NCI-H2171 treated with DMSO at 0.1 percent for 48 hours (cell line): Measurements from ENCODE around the gene FGF19.

ENCODE experiments used
- DNase-seq: peaks from one replicate; lab custom pipeline; 2025; lab: John Stamatoyannopoulos, UW

Gene FGF19

DNA sequence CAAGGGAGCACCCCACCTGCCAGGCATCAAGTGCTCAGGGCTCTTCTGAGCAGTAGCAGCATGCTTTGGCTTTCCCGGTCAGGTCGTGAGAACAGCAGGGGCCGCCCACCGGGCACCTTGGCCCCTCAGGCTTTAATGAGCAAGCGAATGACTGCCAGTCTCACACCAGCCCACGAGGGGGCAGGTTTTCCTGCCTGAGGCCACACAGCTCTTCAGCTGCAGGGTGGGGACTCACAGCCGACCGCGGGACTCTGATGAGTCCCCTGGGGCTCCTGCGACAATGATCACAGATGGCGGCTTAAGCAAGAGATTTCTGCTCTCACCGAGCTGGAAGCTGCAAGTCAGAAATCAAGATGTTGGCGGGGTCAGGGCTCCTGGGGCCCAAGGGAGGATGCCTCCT lies 14.3 kb upstream of the FGF19 start:
- DNase-seq = peak; percentile 91

DNA sequence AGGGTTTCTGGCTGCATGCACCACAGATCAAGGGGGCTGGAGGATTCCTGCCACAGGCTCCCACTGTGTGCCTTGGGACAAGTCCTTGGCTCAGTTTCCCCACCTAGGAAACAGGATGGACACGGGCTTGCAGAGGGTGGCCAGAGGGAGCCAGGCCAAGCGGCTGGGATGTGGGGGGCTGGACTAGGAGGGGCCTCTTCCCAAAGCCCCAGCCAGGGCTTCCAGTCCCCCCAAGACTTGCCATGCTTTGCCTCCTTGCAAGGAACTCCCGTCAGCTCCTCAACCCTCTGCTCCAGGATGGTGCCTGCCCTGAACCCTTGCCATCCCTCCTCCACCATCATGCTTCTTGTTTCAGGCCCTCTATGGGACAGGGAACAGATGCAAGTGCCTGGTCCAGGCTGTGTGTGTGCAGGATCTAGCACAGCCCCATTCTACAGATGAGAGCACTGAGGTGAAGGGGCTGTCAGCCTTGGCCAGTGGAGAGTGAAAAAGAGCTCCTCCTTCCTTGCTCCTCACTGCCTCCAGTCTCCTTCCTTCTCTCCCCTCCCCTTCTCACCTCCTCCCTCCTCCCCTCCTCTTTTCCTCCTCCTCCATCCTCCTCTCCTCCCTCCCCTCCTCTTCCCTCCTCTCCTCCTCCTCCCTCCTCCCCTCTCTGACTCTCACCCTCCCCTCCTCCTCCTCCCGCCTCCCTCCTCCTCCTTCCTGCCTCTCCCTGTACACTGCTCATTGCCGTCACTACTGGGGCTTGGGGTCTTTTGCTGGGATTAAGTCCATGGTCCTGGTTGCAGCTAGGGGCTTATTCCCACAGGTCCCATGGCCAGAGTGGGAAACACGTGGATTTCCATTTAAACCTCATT lies 13.3 kb upstream of the FGF19 start:
- no peak for DNase-seq

DNA sequence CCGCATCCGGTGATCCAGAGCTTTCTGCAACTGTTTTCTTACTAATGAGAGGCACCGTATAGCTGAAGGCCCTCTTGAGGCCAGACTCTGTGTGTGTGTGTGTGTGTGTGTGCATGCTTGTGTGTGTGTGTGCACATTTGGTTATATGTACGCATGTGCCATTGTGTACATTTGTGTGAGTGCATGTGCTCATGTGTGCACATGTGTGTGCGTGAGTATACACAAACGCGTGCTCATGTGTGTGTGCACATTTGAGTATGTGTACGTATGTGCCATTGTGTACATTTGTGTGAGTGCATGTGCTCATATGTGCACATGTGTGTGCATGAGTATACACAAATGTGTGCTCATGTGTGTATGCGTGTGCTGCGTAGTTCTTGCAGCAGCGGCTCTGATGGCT lies 12.3 kb upstream of the FGF19 start:
- DNase-seq = no peak

DNA sequence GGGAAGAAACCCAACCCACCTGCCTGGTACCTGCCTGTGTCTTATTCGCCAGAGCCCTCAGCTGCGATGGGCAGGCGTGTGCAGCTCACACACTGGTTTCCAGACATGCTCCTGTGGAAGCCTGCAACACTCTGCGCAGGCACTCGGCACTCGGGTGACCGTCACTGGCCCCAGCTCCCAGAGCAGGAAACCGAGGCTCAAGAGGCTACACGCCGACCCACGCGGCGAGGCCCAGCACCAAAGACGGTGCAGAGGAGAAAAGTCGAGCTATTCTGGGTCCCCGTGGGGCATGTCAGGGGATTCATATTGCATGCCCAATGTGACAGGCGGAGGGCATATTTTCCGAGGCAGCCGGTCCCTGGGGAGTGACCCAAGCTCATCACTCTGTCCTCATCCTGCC lies 11.6 kb upstream of the FGF19 start:
- no peak for DNase-seq

DNA sequence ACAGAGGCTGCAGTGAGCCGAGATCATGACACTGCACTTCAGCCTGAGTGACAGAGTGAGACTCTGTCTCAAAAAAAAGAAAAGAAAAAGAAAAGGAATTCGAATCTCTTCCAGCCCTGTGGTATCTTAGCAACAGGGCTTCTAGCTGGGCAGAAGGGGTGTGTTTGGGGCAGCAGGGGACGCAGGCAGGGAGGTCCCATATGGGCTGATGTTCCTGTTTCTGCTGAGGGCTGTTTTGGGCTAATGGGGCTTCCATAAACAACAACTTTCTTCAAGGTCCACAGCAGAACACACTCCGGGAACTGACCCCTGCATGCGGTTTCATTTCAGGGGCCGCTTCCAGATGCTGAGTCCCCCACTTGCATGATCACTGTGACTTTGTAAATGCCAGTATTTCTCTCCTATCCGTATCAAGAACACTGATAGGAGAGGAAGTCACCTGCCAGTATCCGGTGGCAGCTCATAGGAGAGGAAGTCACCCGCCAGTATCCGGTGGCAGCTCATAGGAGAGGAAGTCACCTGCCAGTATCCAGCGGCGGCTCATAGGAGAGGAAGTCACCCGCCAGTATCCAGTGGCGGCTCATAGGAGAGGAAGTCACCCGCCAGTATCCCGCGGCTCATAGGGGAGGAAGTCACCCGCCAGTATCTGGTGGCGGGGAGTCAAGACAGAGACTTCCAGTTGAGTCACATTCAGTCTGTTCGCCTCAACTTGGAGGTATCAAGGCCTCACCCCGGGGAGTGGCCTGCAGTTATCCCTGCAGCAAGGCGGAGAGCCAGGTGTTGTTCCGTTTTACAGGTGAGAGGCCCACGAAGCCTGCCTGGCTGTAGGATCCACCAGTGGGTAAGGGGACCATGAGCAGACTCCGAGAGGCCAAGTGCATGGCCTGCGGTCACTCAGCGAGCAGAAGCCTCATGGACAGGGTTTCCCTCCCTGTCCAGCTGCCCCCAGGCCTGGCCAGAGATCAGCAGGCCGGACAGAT lies 8.3 kb upstream of the FGF19 start:
- no peak for DNase-seq

DNA sequence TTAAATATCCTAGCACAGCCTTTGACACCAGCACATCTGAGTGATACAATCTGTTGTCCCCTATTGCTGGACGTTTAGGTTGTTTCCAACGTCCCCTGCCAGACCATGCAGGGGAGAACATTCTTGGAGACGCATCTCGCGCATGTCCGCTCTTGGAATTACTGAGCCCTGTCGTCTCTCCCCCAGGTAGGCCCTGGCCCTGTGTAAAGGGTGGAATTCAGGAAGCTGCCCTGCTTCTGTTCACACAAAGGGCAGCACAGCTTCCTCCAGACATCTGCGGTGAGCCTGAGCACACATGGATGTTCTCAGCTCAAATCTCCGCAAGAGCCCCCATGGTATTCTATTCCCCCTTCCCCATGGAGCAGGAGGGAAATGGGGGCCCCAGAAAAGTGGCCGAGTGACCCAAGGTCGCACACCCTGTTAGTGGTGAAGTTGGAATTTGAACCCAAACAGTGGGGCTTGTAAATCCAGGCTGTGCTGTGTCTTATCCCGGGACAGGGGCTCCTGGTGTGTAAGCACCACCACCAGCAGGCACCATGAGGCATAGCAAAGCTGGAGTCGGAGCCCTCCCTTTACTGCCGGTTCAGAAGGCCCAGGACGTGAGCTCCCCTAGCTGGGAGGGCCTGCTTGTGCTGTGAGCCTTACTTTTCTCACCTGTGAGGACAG lies 5.0 kb upstream of the FGF19 start:
- no peak for DNase-seq

DNA sequence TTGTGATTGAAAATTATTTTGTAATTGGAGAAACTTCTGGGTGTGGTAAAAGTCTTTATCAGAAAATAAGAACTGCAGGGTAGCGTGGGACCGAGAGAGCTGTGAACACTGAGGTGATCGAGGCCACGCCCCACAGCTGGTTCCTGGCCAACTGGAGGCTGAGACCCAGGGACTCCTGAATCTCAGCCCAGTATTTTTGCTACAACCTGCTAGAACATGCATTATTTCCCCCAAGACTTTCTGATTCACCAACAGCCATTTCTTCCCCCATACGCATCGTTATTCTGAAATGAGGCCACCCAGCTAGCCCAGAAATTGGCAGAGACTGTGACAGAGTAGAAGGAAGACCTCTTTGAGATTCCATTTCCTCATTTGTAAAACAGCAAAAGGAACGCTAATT lies 3.4 kb upstream of the FGF19 start:
- DNase-seq = peak; percentile 44

DNA sequence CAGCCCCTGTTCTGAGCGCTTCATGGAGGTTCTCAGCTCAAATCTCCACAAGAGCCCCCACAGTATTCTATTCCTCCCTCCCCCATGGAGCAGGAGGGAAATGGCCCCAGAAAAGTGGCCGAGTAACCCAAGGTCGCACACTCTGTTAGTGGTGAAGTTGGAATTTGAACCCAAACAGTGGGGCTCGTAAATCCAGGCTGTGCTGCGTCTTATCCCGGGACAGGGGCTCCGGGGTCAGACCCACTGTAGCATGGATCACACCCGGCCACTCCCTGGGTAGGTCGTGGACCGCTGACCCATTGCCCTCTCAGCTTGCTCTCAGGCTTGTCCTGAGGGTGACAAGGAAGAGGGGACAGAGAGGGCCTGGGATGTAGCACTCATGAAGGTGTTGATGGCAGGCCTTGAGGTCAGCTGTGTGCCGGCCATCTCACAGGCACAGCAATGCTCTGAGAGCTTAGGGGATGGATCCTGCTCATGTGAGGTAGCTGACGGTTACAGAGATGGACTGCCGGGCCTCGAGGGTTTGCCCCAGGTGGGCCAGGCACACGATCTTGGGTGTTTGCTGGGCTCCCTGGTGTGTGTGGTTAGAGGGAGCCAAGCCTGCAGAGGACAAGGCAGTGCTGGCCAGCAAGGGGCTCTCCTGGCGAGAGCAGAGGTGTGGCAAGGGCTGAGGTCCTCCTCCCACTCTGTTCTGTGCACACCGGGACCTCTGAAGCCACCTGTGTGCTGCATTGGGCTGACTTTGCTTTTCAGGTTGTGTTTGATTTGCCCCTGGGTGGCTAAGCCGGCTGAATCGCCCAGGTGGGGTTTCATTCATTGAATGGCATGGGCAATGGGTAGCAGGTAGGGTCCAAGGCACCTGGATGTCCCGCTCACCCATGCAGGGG lies 2.3 kb upstream of the FGF19 start:
- DNase-seq = no peak

DNA sequence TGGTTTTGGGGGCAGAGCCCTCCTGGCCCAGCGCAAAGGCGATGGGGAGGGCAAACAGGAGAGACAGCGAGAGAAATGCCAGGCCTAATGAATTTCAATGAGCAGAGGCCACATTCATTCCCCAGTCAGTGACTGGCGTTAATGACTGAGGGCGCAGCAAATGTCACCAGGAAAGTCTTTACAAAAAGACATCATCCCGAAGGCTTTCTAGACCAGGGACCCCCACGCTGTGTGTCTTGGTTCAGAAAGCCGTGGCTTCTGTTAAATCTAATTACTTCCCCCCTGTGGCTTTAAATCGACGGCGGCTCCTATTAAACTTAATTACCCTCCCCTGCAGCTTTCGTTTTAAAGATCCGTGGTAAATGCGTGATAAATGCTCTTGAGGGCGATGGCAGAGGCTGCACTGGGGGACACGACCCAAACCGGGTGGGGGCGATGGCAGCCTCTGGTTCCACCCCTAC lies 1.6 kb upstream of the FGF19 start:
- DNase-seq = no peak

DNA sequence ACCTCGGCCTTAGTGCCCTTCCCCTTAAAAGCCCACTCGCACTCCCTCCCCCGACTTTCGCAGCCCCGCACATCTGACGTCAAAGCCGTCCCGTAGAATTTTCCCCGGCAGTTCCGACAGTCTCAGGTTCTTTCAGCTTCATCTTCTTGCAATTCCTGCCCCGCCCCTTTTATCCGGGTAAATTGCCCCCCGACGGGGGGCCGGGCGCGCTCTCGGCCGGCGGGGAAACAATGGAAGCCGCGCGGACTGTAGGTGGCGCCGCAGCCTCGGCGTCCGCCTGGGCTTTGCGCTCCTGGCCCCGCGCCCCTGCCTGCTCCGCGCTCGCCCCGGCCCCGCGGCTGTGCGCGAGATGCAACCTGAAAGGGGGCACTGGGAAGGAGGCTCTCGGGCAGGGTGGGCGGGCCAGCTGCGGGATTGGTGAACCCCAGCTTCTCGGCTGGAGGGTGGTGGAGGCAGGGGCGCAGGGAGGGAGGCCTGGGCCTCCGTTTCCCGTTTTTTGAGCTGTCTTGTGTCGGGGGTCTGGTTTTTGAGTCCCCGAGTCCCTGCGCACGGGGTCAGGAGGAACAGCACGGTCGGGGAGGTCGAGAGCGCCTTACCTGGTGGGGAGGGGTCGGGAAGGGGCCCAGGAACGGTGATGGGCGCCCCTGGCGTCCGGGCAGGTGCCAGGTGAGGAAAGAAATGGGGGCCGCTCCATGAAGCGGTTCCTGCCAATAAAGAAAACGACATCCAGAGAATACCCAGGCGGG lies 859 bp upstream of the FGF19 start:
- peak; percentile 58 for DNase-seq

DNA sequence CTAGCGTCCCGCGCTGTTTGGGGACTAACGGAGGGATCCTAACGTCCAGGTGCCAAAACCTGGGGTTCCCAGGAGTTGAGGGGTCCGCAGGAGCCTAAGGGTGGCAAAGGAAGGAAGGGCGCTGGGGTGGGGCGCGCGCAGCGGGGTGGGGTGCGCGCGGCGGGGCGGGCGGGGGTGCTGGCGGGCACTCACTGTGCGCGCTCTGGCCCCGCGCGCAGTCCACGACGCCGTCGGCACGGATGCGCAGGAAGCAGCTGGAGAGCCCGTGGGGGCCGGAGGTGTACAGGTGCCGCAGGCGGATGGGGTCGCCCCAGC lies 412 bp downstream of the FGF19 start:
- DNase-seq = no peak

DNA sequence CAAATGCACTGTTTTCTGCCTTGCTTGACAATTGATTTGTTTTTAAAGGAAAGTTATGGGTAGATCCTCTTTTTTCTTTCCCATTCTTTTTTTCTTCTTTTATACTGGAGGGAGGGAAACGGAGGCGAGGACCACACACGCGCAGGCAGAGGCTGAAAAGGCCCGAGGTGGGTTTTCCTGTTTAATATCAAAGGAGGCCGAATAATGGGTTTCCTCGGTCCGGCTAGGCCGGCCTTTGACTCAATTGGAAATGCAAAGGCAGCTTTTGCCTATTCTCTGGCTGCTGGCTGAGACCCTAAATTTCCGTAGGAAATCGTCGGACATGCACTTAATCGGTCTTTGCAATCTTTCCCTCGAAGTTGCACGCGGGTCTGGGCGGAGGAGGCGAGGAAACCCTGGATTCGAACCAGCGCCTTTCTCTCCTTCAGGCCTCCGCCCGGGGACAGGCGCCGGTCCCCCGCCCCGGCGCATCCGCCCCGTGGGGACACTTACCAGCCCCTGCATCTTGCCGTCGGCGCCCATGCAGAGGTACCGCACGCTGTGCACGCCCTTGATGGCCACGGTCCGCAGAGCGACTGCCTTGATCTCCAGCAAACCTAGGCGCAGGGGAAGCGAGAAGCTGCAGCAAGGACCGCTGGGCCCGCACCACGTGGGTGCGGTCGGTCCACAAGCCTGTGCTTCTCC lies 911 bp downstream of the FGF19 start:
- no peak for DNase-seq

DNA sequence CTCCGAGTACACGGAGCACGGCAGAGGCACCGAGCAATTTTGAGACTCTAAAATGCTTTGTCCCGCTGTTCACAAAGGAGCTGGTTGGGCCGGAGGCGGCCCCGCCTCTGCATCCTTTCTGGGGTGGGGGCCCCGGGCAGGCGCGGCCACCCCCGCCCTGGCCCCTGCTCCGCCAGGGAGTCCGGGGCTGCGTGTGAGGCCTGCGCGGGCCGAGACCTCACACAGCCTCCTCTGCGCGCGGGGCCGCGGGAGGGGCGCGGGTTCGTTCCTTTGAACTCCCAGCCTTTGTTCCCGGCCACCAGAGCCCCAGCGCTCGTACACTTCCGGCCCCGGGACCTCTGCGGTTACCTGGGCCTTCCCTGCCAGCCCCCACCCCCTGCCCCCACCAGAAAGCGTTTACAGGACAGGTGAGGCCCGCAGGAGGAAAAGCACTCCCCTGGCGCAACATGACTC lies 1.6 kb downstream of the FGF19 start:
- DNase-seq = no peak

DNA sequence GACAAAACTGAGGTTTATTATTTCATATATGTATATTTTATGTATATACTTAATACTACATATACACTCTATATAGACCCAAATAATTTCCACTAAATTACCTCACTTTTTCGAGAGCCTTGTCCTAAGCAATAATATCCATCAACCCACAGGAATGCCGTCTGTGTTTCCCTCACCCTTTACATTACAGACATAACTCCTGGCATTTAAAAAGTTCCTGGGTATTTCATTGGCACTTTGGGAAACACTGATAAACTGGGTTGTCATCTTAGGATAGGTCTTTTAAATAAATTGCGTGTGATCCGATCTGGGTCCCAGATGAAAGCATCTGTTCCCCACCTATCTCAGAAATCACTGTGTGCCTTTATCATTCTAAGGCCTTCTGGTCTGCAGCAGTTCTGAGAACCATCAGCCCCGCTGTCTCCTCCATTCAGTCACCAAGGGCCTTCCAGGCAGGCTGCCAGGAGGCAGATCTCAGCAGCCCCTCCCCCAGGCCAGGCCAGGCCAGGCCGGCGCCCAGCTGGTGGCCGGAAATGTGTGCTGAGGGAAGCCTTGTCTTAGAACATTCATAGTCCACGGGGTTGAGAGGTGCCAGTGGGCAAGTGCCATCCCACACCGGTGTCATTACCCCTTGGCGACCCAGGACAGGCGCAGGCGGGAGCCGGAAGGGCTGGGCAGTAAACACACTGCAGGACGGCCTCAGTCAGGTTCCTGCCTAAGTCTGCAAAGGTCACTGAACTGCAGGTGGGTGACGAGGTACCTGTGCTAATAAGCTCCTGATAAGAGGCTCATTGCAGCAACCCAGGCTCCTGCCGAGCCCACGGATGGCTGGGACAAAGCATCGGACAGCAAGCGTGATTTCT lies 3.3 kb downstream of the FGF19 start:
- peak; percentile 54 for DNase-seq

DNA sequence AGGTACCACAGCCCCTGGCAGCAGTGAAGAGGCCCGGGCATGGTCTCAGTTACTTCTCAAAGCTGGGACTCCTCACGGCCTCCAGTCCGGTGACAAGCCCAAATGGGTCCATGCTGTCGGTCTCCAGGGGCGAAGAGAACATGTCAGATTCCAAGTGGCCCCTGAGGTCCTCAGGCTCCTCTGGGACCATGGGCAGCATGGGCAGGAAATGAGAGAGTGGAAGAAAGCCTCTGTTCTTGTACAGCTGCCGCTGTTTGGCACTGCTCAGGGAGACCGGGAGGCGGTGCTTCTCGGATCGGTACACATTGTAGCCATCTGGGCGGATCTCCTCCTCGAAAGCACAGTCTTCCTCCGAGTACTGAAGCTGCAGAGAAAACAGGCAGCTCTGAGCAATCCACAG lies 4.6 kb downstream of the FGF19 start:
- DNase-seq = peak; percentile 88

DNA sequence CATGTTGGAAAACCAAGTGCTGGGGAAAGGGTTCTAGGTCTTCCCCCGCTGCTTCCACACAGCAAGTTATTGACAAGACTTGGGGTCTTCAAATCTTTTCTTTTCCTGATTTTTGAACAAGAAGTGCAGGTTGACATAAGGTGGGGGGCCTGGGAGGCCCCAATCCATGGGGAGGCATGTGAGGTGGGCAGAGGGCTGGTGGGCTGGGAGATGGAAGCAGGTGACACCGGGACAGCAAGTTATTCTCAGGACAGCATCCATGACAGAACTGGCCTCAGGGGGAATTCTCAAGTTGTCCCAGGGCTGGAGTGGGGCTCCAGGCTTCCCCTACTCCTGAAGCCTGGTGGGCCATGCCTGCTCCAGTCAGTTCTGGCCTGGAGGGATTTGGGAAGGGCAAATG lies 5.5 kb downstream of the FGF19 start:
- DNase-seq = no peak

DNA sequence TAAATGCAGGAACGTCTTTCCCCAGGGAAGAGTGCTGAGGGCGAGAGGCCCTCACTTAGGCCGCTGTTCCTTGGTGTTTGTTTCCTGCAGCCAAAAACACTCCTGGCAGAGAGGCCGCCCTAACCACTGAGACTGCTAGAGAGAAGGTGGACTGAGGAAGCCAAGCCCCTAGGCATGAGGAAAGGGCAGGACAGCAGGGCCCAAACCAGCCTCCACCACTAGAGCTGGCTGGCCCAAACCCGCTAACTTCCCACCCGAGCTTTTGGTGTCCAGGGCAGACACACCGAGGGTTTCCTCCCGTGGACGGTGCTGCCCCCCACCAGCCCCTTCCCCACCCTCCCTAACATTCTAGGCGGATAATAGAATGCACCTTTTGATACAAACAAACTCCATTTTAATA lies 6.0 kb downstream of the FGF19 start:
- DNase-seq = no peak

DNA sequence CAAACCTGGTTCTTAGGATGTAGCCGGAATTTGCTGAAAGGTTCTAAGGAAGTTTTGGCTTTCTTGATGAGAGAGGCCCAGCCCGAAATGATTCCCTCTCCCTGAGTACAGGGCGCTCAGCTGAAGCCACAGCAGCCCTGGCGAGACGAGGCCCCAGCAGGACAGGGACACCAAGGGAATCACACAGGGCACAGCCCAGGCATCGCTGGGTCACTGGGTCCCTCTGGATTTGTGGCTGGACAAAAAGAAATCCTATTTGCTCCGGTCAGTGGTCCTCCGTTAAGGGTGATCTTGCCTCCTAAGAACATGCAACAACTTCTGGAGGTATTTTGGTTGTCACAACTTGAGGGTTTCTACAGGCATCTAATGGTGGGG lies 6.4 kb downstream of the FGF19 start:
- DNase-seq = no peak
